Lower leg skin (tissue), 4 donors: ENCODE measurements around the gene AFAP1L2. TPM values are rescaled to one million over a fixed set of nuclear protein-coding genes. Genes with fewer than 3 reads are reported as not detected.

Experiments used
- DNase-seq, 2 donors: peaks; one replicate each; pipeline ENCODE4 v3.0.0-alpha.2; 2019; ENCODE audit warnings: low spot score in 2 of 2
- H3K4me3 ChIP-seq: fragments of 200-600 bp; sonication (generic); 2 replicates; pipeline ENCODE4 v1.5.1; 2017; ENCODE audit warnings: mild to moderate bottlenecking, low read depth; ENCODE audit not compliant: poor library complexity, severe bottlenecking
- POLR2A ChIP-seq, 2 donors: fragments of 450-650 bp; IDR thresholded peaks; one replicate each; pipeline ENCODE4 v1.6.1; 2016 to 2017; ENCODE audit warnings: antibody characterized with exemption in 2 of 2, mild to moderate bottlenecking in 1 of 2, moderate library complexity in 1 of 2
- WGBS, 2 donors: methylation state at CpG; one replicate each; pipeline ENCODE4 v1.1.5; 2018; 5-methylcytosine and 5-hydroxymethylcytosine counted together
- intact Hi-C: fragments of 100-400 bp; cut with DNase I; formaldehyde crosslinking; loops from one replicate; pipeline ENCODE4 v1.15.0; 2023; ENCODE audit warnings: low total_unique reads
- total RNA-seq, 4 donors: library from RNA; depleted of rRNA; stranded (reverse); fragments of >200 nt; gene quantifications; one replicate each; pipeline ENCODE4 v1.1.0, GENCODE V29; 2016
- TF ChIP-seq, protein P1 (sequence below), 3 donors: fragments of 450-650 bp; IDR thresholded peaks; one replicate each; pipeline ENCODE4 v1.5.1; 2016; ENCODE audit warnings: antibody characterized with exemption in 3 of 3, mild to moderate bottlenecking in 3 of 3, moderate library complexity in 2 of 3

AFAP1L2 gene
- total RNA-seq, 4 donors from 2014 or later = 10.9 to 19.4 (median 14.3) TPM

DNA sequence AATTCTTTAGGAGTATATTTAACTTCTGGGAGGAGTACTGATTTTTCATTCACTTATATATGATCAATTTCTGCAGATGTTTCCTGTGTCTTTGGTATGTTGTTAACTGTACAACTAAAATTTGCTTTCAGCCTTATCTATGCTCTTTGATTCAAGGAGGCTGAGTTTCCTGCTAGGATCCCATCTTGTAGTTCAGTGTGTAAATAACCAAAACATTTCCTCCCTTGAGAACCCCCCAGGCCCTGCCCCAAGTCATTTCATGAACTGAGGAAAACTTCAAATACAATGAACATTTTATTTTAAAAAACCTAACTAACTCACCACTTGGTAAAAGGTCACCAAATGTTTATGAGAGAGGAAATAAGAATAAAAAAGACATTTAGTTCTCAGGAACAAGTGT, 109.8 kb downstream of the AFAP1L2 start:
- H3K4me3 ChIP-seq = no peak overlapping the region
- intact Hi-C loops = no loop called here
- no peak for DNase-seq
- no peak for TF ChIP-seq POLR2A (IDR thresholded peaks at IDR 0.05)
- TF ChIP-seq, protein P1, sequence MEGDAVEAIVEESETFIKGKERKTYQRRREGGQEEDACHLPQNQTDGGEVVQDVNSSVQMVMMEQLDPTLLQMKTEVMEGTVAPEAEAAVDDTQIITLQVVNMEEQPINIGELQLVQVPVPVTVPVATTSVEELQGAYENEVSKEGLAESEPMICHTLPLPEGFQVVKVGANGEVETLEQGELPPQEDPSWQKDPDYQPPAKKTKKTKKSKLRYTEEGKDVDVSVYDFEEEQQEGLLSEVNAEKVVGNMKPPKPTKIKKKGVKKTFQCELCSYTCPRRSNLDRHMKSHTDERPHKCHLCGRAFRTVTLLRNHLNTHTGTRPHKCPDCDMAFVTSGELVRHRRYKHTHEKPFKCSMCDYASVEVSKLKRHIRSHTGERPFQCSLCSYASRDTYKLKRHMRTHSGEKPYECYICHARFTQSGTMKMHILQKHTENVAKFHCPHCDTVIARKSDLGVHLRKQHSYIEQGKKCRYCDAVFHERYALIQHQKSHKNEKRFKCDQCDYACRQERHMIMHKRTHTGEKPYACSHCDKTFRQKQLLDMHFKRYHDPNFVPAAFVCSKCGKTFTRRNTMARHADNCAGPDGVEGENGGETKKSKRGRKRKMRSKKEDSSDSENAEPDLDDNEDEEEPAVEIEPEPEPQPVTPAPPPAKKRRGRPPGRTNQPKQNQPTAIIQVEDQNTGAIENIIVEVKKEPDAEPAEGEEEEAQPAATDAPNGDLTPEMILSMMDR (IDR thresholded peaks at IDR 0.05) = no peak

DNA sequence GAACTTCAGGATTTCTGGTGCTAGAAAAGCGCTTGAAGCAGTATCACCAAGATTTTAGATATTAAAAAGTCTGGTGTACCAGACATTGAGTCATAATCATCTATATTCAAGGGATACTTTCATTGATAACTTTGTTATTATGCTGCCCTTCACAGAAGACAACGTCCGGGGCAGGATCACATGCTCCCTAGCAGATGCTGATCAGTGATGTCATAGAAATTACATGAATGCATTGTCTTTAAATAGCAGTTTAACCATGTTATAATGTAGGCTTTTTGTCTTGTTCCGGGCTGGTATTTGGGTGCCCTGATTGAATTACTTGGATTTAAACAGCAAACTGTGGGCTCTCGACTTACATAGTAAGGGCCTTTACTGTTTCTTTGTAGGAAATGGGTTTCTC, 111.2 kb downstream of the AFAP1L2 start:
- DNase-seq = no peak
- intact Hi-C loops = no loop called here
- WGBS, 2 donors = 86 to 91% methylated on average over 5 of the region's 5 CpGs
- TF ChIP-seq POLR2A (IDR thresholded peaks at IDR 0.05) = no peak
- TF ChIP-seq, protein P1 (IDR thresholded peaks at IDR 0.05) = no peak
- H3K4me3 ChIP-seq = no peak overlapping the region

DNA sequence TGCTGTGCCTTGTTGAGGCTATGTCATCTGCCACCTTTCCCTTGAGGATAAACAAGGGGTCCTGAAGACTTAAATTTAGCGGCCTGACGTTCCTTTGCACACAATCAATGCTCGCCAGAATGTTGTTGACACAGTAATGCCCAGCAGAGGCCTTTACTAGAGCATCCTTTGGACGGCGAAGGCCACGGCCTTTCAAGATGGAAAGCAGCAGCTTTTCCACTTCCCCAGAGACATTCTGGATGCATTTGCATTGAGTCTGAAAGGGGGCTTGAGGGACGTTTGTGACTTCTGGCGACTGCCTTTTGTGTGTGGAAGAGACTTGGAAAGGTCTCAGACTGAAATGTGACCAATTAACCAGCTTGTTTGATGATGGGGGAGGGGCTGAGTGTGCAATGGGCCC, 112.8 kb downstream of the AFAP1L2 start:
- 82 to 91% methylated on average over 8 of the region's 8 CpGs for WGBS, 2 donors
- no peak for TF ChIP-seq POLR2A (IDR thresholded peaks at IDR 0.05)
- TF ChIP-seq, protein P1 (IDR thresholded peaks at IDR 0.05) = no peak
- DNase-seq = no peak
- intact Hi-C loops = no loop called here
- no peak overlapping the region for H3K4me3 ChIP-seq

DNA sequence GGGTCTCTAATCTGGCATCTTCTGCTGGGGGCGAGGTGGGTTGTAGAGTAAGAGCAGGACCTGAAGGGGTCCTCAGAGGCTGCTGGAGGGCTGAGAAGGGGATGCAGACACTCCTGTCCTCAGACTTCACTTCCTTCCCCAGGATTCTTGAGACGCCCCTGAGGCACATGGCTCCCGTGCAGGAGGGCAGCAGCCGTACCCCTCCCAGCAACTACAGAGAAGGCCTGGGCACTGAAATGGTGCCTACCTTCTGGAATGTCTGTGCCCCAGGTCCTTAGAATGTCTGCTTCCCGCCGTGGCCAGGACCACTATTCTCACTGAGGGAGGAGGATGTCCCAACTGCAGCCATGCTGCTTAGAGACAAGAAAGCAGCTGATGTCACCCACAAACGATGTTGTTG, 113.2 kb downstream of the AFAP1L2 start:
- no peak for DNase-seq
- 85 to 91% methylated on average over 7 of the region's 7 CpGs for WGBS, 2 donors
- TF ChIP-seq, protein P1 (IDR thresholded peaks at IDR 0.05) = no peak
- TF ChIP-seq POLR2A (IDR thresholded peaks at IDR 0.05) = no peak
- intact Hi-C loops = no loop called here
- no peak overlapping the region for H3K4me3 ChIP-seq

DNA sequence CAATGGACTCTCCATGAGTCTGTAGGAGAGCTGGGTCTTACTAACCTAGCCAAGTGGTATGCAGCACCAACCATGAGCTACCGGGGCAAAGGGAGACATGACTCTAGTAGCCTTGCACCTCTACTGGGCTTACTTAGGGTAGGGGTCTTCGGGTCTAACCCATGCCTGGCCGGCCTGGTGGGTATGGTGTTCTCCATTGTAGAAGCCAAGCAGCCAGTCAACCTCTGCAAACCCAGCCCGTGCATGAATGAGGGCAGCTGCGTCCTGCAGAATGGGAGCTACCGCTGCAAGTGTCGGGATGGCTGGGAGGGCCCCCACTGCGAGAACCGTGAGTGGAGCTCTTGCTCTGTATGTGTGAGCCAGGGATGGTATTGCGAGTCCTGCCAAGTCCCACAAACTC, 114.3 kb downstream of the AFAP1L2 start:
- WGBS, 2 donors = 95 to 98% methylated on average over 10 of the region's 10 CpGs
- H3K4me3 ChIP-seq = no peak overlapping the region
- intact Hi-C loops = no loop called here
- DNase-seq = no peak
- TF ChIP-seq POLR2A (IDR thresholded peaks at IDR 0.05) = no peak
- TF ChIP-seq, protein P1 (IDR thresholded peaks at IDR 0.05) = no peak

DNA sequence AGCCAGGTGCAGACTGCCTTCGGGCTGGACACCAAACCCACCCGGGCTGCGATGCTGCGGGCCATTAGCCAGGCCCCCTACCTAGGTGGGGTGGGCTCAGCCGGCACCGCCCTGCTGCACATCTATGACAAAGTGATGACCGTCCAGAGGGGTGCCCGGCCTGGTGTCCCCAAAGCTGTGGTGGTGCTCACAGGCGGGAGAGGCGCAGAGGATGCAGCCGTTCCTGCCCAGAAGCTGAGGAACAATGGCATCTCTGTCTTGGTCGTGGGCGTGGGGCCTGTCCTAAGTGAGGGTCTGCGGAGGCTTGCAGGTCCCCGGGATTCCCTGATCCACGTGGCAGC, 115.2 kb downstream of the AFAP1L2 start:
- TF ChIP-seq, protein P1 (IDR thresholded peaks at IDR 0.05) = no peak
- no peak for TF ChIP-seq POLR2A (IDR thresholded peaks at IDR 0.05)
- DNase-seq = no peak
- intact Hi-C loops = no loop called here
- H3K4me3 ChIP-seq = no peak overlapping the region
- 95 to 96% methylated on average over 9 to 16 of the region's 16 CpGs for WGBS, 2 donors
